Cardiac muscle cell (in vitro differentiated cells and primary cell): Measurements from ENCODE around the gene PIK3CA. TPM values are rescaled to one million over a fixed set of nuclear protein-coding genes. Genes with fewer than 3 reads are reported as not detected.
"Not testable (repeated sequence)": the region's sequence is repeated elsewhere in the genome, so short reads cannot be mapped to it uniquely, and the experiment has no call there.

Experiments used
- DNase-seq, 2 donors: peaks; one replicate each; pipeline versions ENCODE4 v3.0.0 to v3.0.0-alpha.2; 2010 to 2017; ENCODE audit warnings: low read depth in 1 of 2, low spot score in 1 of 2
- H3K27ac ChIP-seq: fragments of 200-600 bp; sonication (generic); 2 replicates; pipeline ENCODE4 v1.5.1; 2016
- H3K27me3 ChIP-seq: fragments of 200-600 bp; sonication (generic); 2 replicates; pipeline ENCODE4 v1.6.0; 2016; ENCODE audit warnings: control low read depth
- H3K36me3 ChIP-seq: fragments of 200-600 bp; sonication (generic); 2 replicates; pipeline ENCODE4 v1.5.1; 2016; ENCODE audit warnings: control low read depth
- H3K4me1 ChIP-seq: fragments of 200-600 bp; sonication (generic); 2 replicates; pipeline ENCODE4 v1.8.1; 2017; ENCODE audit warnings: low read depth, mild to moderate bottlenecking, mixed run types
- H3K4me3 ChIP-seq: fragments of 200-600 bp; sonication (generic); 2 replicates; pipeline ENCODE4 v1.5.1; 2016; ENCODE audit warnings: mild to moderate bottlenecking
- H3K9me3 ChIP-seq: fragments of 200-600 bp; sonication (generic); 2 replicates; pipeline ENCODE4 v1.5.1; 2017; ENCODE audit warnings: low read depth, mild to moderate bottlenecking, control low read depth
- polyA plus RNA-seq: library from polyadenylated mRNA; unstranded; fragments of >200 nt; fragmentation: Nextera tagmentation; extraction: Ambion mirVana; gene quantifications from 2 replicates; pipeline ENCODE4 v1.2.1, GENCODE V29; 2016
- total RNA-seq: library from RNA; depleted of rRNA; stranded (reverse); fragments of >200 nt; gene quantifications from 2 replicates; pipeline ENCODE4 v1.2.3, GENCODE V29; 2016
- TF ChIP-seq, protein P1 (sequence below): IDR thresholded peaks from 2 replicates; pipeline ENCODE4 v1.5.1; 2012; ENCODE audit warnings: low read depth, mild to moderate bottlenecking, low read length

PIK3CA gene
- total and polyA plus RNA-seq, 2 experiments from 2014 or later, result 6.1 to 13.0 TPM

DNA sequence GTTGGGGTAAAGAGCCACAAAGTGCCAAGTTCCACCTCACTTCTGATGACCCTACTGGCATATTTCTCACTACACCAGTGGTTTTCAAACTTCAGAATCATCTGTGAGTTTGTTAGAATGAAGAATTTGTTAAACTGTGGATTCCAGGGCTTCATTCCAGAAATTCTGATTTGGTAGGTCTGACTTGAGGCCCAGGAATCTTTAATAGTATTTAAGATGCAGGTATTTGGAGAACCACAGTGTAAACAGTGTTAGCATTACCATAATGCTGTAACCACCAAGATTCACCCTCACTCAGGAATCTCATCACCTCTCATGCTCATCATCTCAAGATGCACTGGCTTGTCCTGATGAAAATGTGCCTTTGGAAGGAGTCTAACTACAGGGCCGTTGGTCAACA lies 96.7 kb downstream of the PIK3CA start:
- TF ChIP-seq, protein P1, sequence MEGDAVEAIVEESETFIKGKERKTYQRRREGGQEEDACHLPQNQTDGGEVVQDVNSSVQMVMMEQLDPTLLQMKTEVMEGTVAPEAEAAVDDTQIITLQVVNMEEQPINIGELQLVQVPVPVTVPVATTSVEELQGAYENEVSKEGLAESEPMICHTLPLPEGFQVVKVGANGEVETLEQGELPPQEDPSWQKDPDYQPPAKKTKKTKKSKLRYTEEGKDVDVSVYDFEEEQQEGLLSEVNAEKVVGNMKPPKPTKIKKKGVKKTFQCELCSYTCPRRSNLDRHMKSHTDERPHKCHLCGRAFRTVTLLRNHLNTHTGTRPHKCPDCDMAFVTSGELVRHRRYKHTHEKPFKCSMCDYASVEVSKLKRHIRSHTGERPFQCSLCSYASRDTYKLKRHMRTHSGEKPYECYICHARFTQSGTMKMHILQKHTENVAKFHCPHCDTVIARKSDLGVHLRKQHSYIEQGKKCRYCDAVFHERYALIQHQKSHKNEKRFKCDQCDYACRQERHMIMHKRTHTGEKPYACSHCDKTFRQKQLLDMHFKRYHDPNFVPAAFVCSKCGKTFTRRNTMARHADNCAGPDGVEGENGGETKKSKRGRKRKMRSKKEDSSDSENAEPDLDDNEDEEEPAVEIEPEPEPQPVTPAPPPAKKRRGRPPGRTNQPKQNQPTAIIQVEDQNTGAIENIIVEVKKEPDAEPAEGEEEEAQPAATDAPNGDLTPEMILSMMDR, result no peak
- H3K36me3 ChIP-seq, result no peaks in the 10 kb centered on the region
- DNase-seq, result no peak
- H3K9me3 ChIP-seq, result no peaks in the 10 kb centered on the region
- H3K4me1 ChIP-seq, result no peaks in the 10 kb centered on the region
- no peaks in the 10 kb centered on the region for H3K27me3 ChIP-seq
- H3K4me3 ChIP-seq, result no peak overlapping the region
- H3K27ac ChIP-seq, result no peak overlapping the region

DNA sequence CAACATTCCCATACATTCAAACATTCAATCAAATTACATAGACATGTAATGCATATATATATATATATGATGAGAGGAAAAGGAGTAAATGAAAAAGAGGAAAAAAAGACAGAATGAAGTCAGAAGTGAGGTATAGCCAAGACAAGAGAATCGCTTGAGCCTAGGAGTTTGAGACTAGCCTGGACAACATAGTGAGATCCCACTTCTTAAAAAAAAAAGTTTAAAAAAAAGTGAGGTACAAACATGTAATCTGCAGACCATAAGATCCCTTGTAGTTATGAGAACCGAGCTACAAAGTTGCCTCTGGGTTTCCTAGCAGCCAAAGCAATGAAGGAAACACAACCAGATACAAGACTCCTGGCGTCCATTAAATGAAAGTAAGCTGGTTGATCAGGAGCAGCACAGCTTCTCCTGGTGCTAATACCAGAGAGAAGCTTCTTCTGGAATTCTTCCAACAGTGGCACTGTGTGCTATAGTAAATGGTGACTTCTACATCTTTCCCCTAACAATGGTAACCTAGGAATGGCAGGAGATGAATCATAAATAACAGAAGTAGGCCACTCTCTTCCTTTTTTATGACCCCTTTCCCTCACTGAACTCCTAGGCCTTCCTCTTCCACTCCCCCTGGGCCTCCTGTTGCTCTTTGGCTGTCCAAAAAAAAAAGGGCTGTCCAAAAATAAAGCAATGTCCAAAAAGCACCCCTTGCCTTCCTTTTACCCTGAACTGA lies 99.3 kb downstream of the PIK3CA start:
- Histone ChIP-seq H3K4me3 (no peak overlapping the region), H3K9me3 (no peaks in the 10 kb centered on the region), H3K4me1 (no peaks in the 10 kb centered on the region), H3K27ac (no peak overlapping the region), H3K36me3 (no peaks in the 10 kb centered on the region), H3K27me3 (no peaks in the 10 kb centered on the region)
- TF ChIP-seq, protein P1, result no peak
- no peak for DNase-seq

DNA sequence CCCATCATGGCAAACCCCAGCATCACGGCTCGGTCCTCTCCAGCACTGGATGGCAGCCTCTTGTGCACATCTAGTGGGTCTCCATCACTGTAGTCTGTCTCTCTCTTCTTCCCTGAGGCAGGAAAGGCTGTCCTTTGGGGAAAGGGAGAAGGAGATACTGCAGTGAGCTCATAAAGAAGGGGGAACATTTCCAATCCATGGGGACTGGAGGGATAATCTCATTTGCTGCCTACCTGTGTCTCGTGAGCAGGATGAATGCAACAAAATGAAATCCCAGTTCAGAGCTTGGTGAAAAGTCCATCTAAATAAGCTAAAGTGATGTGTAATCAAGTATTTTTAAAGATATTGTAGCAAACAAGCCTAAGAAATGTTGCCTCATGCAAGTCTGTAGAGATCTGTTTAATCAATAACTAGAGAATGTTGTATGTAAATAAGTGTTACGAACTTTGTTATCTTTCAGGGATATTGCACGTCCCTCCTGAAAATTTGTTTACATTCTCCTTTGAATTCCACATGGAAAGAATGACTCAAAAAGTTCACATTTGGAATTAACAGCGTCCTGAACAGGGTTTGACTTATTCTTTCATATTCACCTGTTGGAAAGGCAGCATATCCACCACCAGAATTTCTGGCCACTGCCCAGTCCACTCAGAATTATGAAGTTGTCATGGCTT lies 102.8 kb downstream of the PIK3CA start, which contains the start of gene KCNMB3:
Gene KCNMB3 (minus strand): TSS at position 312 of the 674 bp plus-strand sequence. CDS start 124 bp downstream, at position 188.
- no peak within 1 kb of the TSS for H3K4me3 ChIP-seq
- H3K27ac ChIP-seq, result no peak within 1 kb of the TSS
- no peaks in the 10 kb centered on the region for H3K27me3 ChIP-seq
- H3K4me1 ChIP-seq, result no peaks in the 10 kb centered on the region
- no peaks in the 10 kb centered on the region for H3K9me3 ChIP-seq
- TF ChIP-seq, protein P1, result no peak
- no peak for DNase-seq
- H3K36me3 ChIP-seq, result no peaks in the 10 kb centered on the region

DNA sequence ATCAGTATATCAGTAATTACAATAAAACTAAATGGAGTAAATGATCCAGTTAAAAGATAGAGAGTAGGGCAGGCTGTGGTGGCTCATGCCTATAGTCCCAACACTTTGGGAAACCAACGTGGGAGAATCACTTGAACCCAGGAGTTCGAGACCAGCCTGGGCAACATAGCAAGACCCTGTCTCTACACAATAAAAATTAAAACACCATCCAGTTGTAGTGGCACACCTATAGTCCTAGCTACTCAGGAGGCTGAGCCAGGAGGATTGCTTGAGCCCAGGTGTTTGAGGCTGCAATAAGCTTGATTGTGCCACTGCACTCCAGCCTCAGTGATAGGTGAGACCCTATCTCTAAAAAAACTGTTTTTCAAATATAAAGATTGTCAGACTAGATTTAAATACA lies 108.7 kb downstream of the PIK3CA start:
- Histone ChIP-seq H3K27me3 (no peaks in the 10 kb centered on the region), H3K36me3 (no peaks in the 10 kb centered on the region), H3K4me3 (no peak overlapping the region), H3K4me1 (no peaks in the 10 kb centered on the region), H3K9me3 (no peaks in the 10 kb centered on the region), H3K27ac (no peak overlapping the region)
- DNase-seq, result no peak
- TF ChIP-seq, protein P1, result no peak

DNA sequence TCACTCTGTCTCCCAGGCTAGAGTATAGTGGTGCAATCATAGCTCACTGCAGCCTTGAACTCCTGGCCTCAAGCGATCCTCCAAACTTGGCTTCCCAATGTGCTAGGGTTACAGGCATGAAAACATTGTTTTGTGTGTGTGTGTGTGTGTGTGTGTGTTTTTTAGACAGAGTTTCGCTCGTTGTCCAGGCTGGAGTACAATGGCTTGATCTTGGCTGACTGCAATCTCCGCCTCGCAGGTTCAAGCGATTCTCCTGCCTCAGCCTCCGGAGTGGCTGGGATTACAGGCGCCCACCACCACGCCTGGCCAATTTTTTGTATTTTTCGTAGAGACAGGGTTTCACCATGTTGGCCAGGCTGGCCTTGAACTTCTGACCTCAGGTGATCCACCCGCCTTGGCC lies 109.6 kb downstream of the PIK3CA start:
- H3K27me3 ChIP-seq, DNase-seq, H3K4me1 ChIP-seq, H3K27ac ChIP-seq, H3K36me3 ChIP-seq, H3K9me3 ChIP-seq, H3K4me3 ChIP-seq: not testable (repeated sequence)

DNA sequence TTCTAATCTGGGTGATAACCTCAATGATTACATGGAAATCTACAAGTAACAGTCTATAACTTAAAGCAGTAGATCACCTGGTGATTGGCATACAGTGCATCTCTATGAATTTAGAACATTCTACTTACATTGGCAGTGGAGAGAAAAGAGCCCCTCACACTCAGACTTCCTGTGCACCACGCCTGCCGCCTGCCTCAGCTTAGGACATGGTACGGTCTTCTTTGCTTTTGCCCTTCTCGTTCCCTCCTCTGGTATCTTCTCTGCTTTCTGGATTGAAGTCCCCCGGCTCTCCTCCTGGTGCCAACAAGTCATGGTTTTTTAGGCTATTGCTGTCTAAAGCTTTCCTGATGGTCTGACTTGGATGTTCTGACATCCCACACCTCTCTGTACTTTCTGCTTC lies 110.7 kb downstream of the PIK3CA start:
- H3K27me3 ChIP-seq, result no peaks in the 10 kb centered on the region
- no peak for DNase-seq
- no peaks in the 10 kb centered on the region for H3K4me1 ChIP-seq
- TF ChIP-seq, protein P1, result no peak
- no peaks in the 10 kb centered on the region for H3K9me3 ChIP-seq
- no peaks in the 10 kb centered on the region for H3K36me3 ChIP-seq
- H3K27ac ChIP-seq, result no peak overlapping the region
- H3K4me3 ChIP-seq, result no peak overlapping the region

DNA sequence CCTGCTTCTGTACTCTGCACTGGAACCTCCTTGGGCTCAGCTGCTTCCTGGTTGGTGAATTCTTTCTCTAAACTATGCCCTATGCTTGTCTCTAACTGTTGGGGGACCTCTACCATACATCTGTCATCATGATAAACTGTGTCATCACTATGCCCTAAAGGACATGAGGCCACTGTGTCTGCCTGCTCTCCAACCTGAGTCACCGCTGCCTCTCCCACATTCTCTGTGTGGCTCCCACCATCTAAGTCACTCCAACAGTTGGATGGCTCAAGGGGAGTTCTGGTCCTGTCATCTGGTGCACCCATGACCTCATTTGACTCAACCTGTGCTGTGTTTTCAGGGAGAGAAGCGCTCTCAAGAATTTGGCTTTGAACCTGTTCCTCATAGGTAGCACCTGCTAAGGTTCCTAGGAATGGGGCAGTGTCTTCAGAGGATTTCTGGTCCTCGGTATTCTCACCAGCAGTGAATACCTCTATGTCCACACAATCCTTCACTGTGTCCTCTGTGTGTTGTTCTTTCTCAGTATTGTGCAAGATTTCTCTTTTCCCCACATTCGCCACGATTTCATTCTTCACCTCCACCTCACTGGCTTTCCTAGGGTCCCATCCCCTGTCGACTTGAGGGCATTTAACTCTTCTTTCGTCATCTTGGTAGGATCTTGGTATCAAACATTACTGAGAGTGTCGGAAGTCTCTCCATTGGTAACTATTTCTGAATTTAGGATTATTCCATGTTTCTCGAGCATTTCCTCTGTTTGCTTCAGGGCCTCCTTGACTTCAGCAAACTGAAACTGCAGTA lies 112.0 kb downstream of the PIK3CA start:
- H3K27ac ChIP-seq, H3K4me1 ChIP-seq, DNase-seq, H3K9me3 ChIP-seq, H3K27me3 ChIP-seq, H3K36me3 ChIP-seq, H3K4me3 ChIP-seq: not testable (repeated sequence)
